Right atrium auricular region (tissue), 2 donors: ENCODE results near the gene FNIP2. TPM values are rescaled to one million over a fixed set of nuclear protein-coding genes. Genes with fewer than 3 reads are reported as not detected.
"Not testable (repeated sequence)": the region's sequence is repeated elsewhere in the genome, so short reads cannot be mapped to it uniquely, and the experiment has no call there.

Experiments used
- DNase-seq: peaks from one replicate; pipeline ENCODE4 v3.0.0-alpha.2; 2019; ENCODE audit warnings: low spot score
- H3K27ac ChIP-seq, 2 donors: fragments of 200-600 bp; sonication (generic); 1 replicate in 1 of 2; 2 replicates in 1 of 2; pipeline ENCODE4 v1.5.1; 2016 to 2019
- H3K27me3 ChIP-seq, 2 donors: fragments of 200-600 bp; sonication (generic); one replicate each; pipeline versions ENCODE4 v1.5.1 to v1.6.0; 2017 to 2019
- H3K36me3 ChIP-seq: fragments of 200-600 bp; sonication (generic); one replicate; pipeline ENCODE4 v1.5.1; 2016
- H3K4me1 ChIP-seq, 2 donors: fragments of 200-600 bp; sonication (generic); one replicate each; pipeline versions ENCODE4 v1.5.1 to v1.6.0; 2017 to 2019
- H3K4me3 ChIP-seq, 2 donors: fragments of 200-600 bp; sonication (generic); 1 replicate in 1 of 2; 2 replicates in 1 of 2; pipeline ENCODE4 v1.5.1; 2017 to 2019; ENCODE audit warnings: mild to moderate bottlenecking in 1 of 2, moderate library complexity in 1 of 2
- H3K9me3 ChIP-seq, 2 donors: fragments of 200-600 bp; sonication (generic); one replicate each; pipeline ENCODE4 v1.5.1; 2019
- total RNA-seq, 2 donors: library from RNA; depleted of rRNA; stranded (reverse); fragments of >200 nt; gene quantifications; one replicate each; pipeline ENCODE4 v1.1.0, GENCODE V29; 2016
- TF ChIP-seq, protein P1 (sequence below), 2 donors: fragments of 200-600 bp; sonication (generic); IDR thresholded peaks; one replicate each; pipeline ENCODE4 v1.5.1; 2019; ENCODE audit warnings: antibody characterized with exemption in 2 of 2

Gene FNIP2
- total RNA-seq, 2 donors from 2014 or later = 38.3 to 42.4 TPM

DNA sequence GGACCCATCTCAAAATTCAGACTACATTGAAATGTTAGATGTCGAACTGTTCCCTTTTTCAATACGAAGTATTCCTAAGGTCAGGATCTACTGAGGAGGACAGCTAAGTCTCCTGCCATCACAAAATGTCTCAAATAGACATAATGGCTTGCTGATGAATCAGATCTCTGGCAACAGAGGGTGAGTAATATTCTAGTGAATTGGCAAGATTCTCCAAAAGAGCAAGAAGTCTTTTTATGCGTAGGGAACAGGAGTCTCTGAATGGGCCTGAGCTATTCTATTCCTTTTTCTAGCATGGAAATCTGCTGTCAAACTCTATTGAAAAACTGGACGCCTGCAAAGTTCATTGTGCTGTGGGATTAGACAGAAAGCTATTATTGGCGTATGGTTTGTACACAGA lies 145.4 kb downstream of the FNIP2 start:
- TF ChIP-seq, protein P1, sequence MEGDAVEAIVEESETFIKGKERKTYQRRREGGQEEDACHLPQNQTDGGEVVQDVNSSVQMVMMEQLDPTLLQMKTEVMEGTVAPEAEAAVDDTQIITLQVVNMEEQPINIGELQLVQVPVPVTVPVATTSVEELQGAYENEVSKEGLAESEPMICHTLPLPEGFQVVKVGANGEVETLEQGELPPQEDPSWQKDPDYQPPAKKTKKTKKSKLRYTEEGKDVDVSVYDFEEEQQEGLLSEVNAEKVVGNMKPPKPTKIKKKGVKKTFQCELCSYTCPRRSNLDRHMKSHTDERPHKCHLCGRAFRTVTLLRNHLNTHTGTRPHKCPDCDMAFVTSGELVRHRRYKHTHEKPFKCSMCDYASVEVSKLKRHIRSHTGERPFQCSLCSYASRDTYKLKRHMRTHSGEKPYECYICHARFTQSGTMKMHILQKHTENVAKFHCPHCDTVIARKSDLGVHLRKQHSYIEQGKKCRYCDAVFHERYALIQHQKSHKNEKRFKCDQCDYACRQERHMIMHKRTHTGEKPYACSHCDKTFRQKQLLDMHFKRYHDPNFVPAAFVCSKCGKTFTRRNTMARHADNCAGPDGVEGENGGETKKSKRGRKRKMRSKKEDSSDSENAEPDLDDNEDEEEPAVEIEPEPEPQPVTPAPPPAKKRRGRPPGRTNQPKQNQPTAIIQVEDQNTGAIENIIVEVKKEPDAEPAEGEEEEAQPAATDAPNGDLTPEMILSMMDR (IDR thresholded peaks at IDR 0.05) = no peak
- no peak for DNase-seq
- Histone ChIP-seq H3K27me3 (no peaks in the 10 kb centered on the region), H3K36me3 (no peaks in the 10 kb centered on the region), H3K4me1 (peaks cover 0 to 27% of the 10 kb centered on the region in 2 donors), H3K9me3 (no peaks in the 10 kb centered on the region), H3K4me3 (no peak overlapping the region), H3K27ac (peak overlapping the region in 1 of 2 donors; percentile 7)

DNA sequence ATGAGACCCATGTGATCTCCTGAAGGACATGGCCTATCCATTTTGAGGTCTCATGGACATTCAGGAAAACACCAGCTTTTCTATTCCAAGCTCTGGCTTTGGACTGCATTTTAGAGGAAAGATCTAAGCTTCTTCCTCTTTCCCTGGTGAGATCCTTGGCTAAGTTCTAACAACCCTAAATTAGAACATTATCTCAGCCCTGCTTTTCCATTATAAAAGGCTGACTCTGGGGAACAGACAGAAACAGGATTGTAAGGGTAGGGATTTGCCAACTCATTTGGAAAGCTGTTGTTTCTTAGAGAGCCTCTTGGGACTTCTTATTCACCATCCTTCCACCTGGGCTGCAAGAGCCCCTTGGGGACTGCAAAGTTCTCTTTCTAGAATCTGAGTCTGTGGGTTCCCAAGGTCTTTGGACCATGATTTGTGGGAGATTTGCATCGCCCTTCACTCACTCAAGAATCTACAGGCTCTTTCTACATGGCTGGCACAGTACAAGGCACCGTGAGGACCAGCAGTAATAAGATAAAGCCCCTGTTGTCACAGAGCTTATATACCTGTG lies 146.9 kb downstream of the FNIP2 start:
- TF ChIP-seq, protein P1 (IDR thresholded peaks at IDR 0.05) = no peak
- Histone ChIP-seq H3K9me3 (no peaks in the 10 kb centered on the region), H3K4me3 (no peak overlapping the region), H3K36me3 (no peaks in the 10 kb centered on the region), H3K4me1 (peaks cover 0 to 27% of the 10 kb centered on the region in 2 donors), H3K27me3 (no peaks in the 10 kb centered on the region), H3K27ac (no peak overlapping the region)
- no peak for DNase-seq

DNA sequence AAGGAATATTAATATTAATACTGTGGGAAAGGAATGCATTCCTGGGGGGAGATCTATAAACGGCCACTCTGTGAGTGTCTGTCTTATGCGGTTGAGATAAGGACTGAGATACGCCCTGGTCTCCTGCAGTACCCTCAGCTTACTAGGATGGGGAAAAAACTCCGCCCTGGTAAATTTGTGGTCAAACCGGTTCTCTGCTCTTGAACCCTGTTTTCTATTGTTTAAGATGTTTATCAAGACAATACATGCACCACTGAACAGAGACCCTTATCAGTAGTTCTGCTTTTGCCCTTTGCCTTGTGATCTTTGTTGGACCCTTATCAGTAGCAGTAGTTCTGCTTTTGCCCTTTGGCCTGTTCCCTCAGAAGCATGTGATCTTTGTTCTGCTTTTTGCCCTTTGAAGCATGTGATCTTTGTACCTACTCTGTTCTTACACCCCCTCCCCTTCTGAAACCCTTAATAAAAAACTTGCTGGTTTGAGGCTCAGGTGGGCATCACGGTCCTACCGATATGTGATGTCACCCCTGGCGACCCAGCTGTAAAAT lies 151.7 kb downstream of the FNIP2 start:
- H3K36me3 ChIP-seq, H3K27me3 ChIP-seq, DNase-seq, H3K4me3 ChIP-seq, H3K27ac ChIP-seq, H3K9me3 ChIP-seq, H3K4me1 ChIP-seq: not testable (repeated sequence)

GRCh38 chr4:158927774-158928173 lies 158.9 kb downstream of the FNIP2 start:
- not testable (repeated sequence) for H3K27me3 ChIP-seq, H3K27ac ChIP-seq, H3K9me3 ChIP-seq, DNase-seq, H3K4me3 ChIP-seq, H3K36me3 ChIP-seq, H3K4me1 ChIP-seq

GRCh38 chr4:158929939-158930638 lies 161.3 kb downstream of the FNIP2 start:
- TF ChIP-seq, protein P1 (IDR thresholded peaks at IDR 0.05) = no peak
- no peaks in the 10 kb centered on the region for H3K4me1 ChIP-seq
- H3K36me3 ChIP-seq = no peaks in the 10 kb centered on the region
- H3K27me3 ChIP-seq = no peaks in the 10 kb centered on the region
- H3K4me3 ChIP-seq = no peak overlapping the region
- no peak overlapping the region for H3K27ac ChIP-seq
- DNase-seq = no peak
- no peaks in the 10 kb centered on the region for H3K9me3 ChIP-seq

DNA sequence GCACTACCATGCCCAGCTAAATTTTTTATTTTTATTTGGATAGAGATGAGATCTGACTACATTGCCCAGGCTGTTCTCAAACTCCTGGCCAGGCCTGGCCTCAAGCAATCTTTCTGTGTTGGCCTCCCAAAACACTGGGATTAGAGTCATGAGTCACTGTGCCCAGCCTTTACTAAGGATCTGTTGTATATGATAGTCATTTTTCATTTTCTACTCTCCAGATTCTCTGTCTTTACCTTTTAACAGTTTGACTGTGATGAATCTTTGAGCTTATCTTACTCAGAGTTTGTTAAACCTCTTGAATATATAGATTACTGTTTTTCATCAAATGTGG lies 161.8 kb downstream of the FNIP2 start:
- TF ChIP-seq, protein P1 (IDR thresholded peaks at IDR 0.05) = no peak
- Histone ChIP-seq H3K27me3 (no peaks in the 10 kb centered on the region), H3K36me3 (no peaks in the 10 kb centered on the region), H3K27ac (no peak overlapping the region), H3K4me3 (no peak overlapping the region), H3K4me1 (no peaks in the 10 kb centered on the region), H3K9me3 (no peaks in the 10 kb centered on the region)
- DNase-seq = no peak

DNA sequence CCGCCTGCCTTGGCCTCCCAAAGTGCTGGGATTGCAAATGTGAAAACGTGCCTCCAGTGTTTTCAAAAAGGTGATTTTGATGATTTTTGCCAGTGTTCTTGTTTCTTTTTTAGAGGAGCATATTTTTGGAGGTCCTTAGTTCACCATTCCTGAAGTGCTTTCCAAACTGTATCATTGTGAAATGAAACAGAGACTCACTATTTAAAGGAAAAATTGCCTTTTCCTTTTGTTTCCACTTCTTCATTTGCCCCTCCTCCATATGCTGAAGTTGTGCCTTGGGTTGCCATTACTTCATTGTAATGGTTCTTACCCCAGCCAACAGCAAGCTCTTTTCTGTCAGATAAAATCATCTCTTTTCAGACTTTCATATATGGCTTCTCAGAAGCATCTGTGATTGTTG lies 164.4 kb downstream of the FNIP2 start:
- TF ChIP-seq, protein P1 (IDR thresholded peaks at IDR 0.05) = no peak
- H3K4me1 ChIP-seq = no peaks in the 10 kb centered on the region

More for the DNA sequence above, 164.4 kb downstream of the FNIP2 start:
- H3K27ac ChIP-seq = no peak overlapping the region
- no peaks in the 10 kb centered on the region for H3K36me3 ChIP-seq
- no peaks in the 10 kb centered on the region for H3K9me3 ChIP-seq
- no peak overlapping the region for H3K4me3 ChIP-seq
- no peaks in the 10 kb centered on the region for H3K27me3 ChIP-seq
- no peak for DNase-seq
